WTC11 (cell line): ENCODE results near the gene KHSRP. TPM values are rescaled to one million over a fixed set of nuclear protein-coding genes. Genes with fewer than 3 reads are reported as not detected.
A peak's percentile ranks its signal among the peaks of the same experiment; 100 is the strongest.

Source experiments
- ATAC-seq: fragments of 200-7000 bp; cut with Tn5 transposase; 2 replicates; pipeline ENCODE4 v1.10.0; 2021; ENCODE audit warnings: mild to moderate bottlenecking, moderate library complexity
- CTCF ChIA-PET: fragments of 300-600 bp; sonication (Branson Sonifier 250); formaldehyde crosslinking; loops from one replicate; lab custom pipeline; 2021; ENCODE audit warnings: antibody characterized with exemption; lab: Charles Lee
- POLR2A ChIA-PET: fragments of 350-600 bp; sonication (Branson Sonifier 250); formaldehyde crosslinking; loops from one replicate; lab custom pipeline; 2021; ENCODE audit warnings: antibody characterized with exemption; lab: Charles Lee
- DNase-seq: peaks from one replicate; pipeline ENCODE4 v3.0.0; 2021; ENCODE audit warnings: low spot score
- H3K27ac Mint-ChIP-seq: 2 replicates; pipeline ENCODE4 v1.8.0; 2021; ENCODE audit warnings: mixed read lengths
- H3K27me3 Mint-ChIP-seq: 2 replicates; pipeline ENCODE4 v1.8.0; 2021; ENCODE audit warnings: low read depth, mild to moderate bottlenecking, moderate library complexity, mixed read lengths
- H3K36me3 Mint-ChIP-seq: 2 replicates; pipeline ENCODE4 v1.8.0; 2021; ENCODE audit warnings: mixed read lengths
- H3K4me1 Mint-ChIP-seq: 2 replicates; pipeline ENCODE4 v1.8.0; 2022; ENCODE audit warnings: mixed read lengths
- H3K4me3 Mint-ChIP-seq: 2 replicates; pipeline ENCODE4 v1.8.0; 2021; ENCODE audit warnings: mild to moderate bottlenecking, moderate library complexity, mixed read lengths
- H3K9me3 Mint-ChIP-seq: 2 replicates; pipeline ENCODE4 v1.8.0; 2021; ENCODE audit warnings: mixed read lengths
- CREB1 ChIP-seq: sonication (generic); formaldehyde crosslinking; IDR thresholded peaks from 2 replicates; pipeline ENCODE4 v1.8.0; 2023; ENCODE audit warnings: mild to moderate bottlenecking, missing genetic modification reagents
- ETV6 ChIP-seq: sonication (generic); formaldehyde crosslinking; IDR thresholded peaks from 2 replicates; pipeline ENCODE4 v1.8.1; 2022; ENCODE audit warnings: mild to moderate bottlenecking, missing genetic modification reagents
- FOXK1 ChIP-seq: sonication (generic); formaldehyde crosslinking; IDR thresholded peaks from 2 replicates; pipeline ENCODE4 v1.8.0; 2022; ENCODE audit warnings: mild to moderate bottlenecking, moderate library complexity, missing genetic modification reagents
- FOXP1 ChIP-seq: sonication (generic); formaldehyde crosslinking; IDR thresholded peaks from 2 replicates; pipeline ENCODE4 v1.8.0; 2022; ENCODE audit warnings: missing genetic modification reagents, mild to moderate bottlenecking, moderate library complexity, borderline replicate concordance
- GTF2I ChIP-seq: fragments of 250-450 bp; sonication (Bioruptor Pico); conservative IDR thresholded peaks from 2 replicates; pipeline ENCODE4 v1.4.0; 2021; ENCODE audit warnings: mild to moderate bottlenecking
- IRF1 ChIP-seq: sonication (generic); formaldehyde crosslinking; IDR thresholded peaks from 2 replicates; pipeline ENCODE4 v1.8.0; 2023; ENCODE audit warnings: missing genetic modification reagents
- NFATC4 ChIP-seq: fragments of 250-450 bp; sonication (Bioruptor Pico); IDR thresholded peaks from 2 replicates; pipeline ENCODE4 v1.9.0; 2021; ENCODE audit warnings: mild to moderate bottlenecking
- NR3C1 ChIP-seq: sonication (generic); formaldehyde crosslinking; conservative IDR thresholded peaks from 2 replicates; pipeline ENCODE4 v1.8.1; 2023; ENCODE audit warnings: low read depth, mild to moderate bottlenecking, missing genetic modification reagents
- SMAD3 ChIP-seq: sonication (generic); formaldehyde crosslinking; IDR thresholded peaks from 2 replicates; pipeline ENCODE4 v1.8.0; 2022; ENCODE audit warnings: missing genetic modification reagents, mild to moderate bottlenecking, borderline replicate concordance
- SP1 ChIP-seq: sonication (generic); formaldehyde crosslinking; conservative IDR thresholded peaks from 2 replicates; pipeline ENCODE4 v1.8.1; 2022; ENCODE audit warnings: missing genetic modification reagents
- TCF7 ChIP-seq: sonication (generic); formaldehyde crosslinking; IDR thresholded peaks from 2 replicates; pipeline ENCODE4 v1.8.0; 2022; ENCODE audit warnings: mild to moderate bottlenecking, low read depth, missing genetic modification reagents, moderate library complexity
- ZNF121 ChIP-seq: sonication (generic); formaldehyde crosslinking; IDR thresholded peaks from 2 replicates; pipeline ENCODE4 v1.8.0; 2023; ENCODE audit warnings: missing genetic modification reagents
- ZNF317 ChIP-seq: sonication (generic); formaldehyde crosslinking; IDR thresholded peaks from 2 replicates; pipeline ENCODE4 v1.8.1; 2023; ENCODE audit warnings: low read depth, mild to moderate bottlenecking, moderate library complexity, missing genetic modification reagents, borderline replicate concordance
- ZNF416 ChIP-seq: fragments of 250-450 bp; sonication (Bioruptor Pico); IDR thresholded peaks from 2 replicates; pipeline ENCODE4 v1.9.0; 2021; ENCODE audit warnings: mild to moderate bottlenecking, inconsistent platforms
- total RNA-seq: library from RNA; stranded (reverse); gene quantifications from 3 replicates; pipeline ENCODE4 v1.2.3, GENCODE V29; 2021
- TF ChIP-seq, protein P1 (sequence below): sonication (generic); formaldehyde crosslinking; IDR thresholded peaks from 2 replicates; pipeline ENCODE4 v1.8.0; 2023; ENCODE audit warnings: missing genetic modification reagents, mild to moderate bottlenecking, borderline replicate concordance
- TF ChIP-seq, protein P2 (sequence below): sonication (generic); formaldehyde crosslinking; IDR thresholded peaks from 2 replicates; pipeline ENCODE4 v1.8.0; 2022; ENCODE audit warnings: mild to moderate bottlenecking, missing genetic modification reagents

The KHSRP gene
- total RNA-seq, 1 experiment from 2014 or later = 572 TPM

- TF ChIP-seq GTF2I (CRISPR knock-in tag) (peak; percentile 80; the same call in 1 of the 2 replicates), ZNF317 (CRISPR knock-in tag) (no peak), NFATC4 (no peak), ZNF121 (peak; percentile 100), SMAD3 (CRISPR knock-in tag) (no peak), FOXK1 (peak; percentile 51; the same call in 1 of the 2 replicates)
Observed at GRCh38 chr19:6458695-6459261, 34.2 kb upstream of the KHSRP start (continued).

DNA sequence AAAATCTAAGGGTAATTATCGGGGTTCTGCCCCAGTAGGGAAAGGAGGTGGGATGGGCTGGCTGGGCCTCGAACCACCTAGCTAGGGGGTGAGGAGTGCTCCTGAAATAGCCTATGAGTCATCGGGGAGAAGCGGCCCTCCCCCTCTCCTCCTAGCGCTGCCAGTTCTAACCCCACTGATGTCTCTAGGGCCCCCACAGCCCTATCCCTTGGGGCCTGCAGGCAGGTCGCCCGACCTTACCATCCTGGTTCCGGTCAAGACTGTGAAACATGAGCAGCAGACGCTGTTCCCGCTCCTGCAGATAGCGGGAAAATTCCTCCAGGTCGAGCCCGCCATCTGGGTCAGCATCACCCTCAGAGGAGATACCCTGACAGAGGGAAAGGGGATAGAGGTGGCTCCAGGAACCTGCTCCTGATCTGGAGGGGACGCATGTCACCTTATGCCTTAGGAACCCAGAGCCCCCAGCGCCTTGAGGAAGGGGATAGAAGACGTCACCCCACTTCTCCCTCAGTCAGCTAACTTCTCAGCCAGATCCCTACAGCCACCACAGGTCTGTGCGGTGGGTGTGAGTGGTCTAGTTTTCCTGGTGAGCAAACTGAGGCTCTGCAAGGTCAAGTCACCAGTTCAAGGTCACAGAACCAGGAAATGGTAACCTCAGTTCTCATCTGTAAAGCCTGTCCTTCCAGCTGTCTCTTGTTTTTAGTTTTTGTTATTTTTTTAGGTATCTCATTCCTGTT, 33.5 kb upstream of the KHSRP start:
- H3K4me1 Mint-ChIP-seq = peaks cover 11% of the 10 kb centered on the region
- peak overlapping the region; percentile 89 for H3K4me3 Mint-ChIP-seq
- no peak for TF ChIP-seq FOXP1
- no peak for TF ChIP-seq CREB1
- TF ChIP-seq ETV6 (CRISPR knock-in tag) = no peak
- TF ChIP-seq SP1 = no peak
- H3K27ac Mint-ChIP-seq = no peak overlapping the region
- ChIA-PET CTCF (interaction anchor here (1.9 kb wide), 1 partner anchor 33 kb away, joined by 4 read pairs; the partner anchor contains the start of gene KHSRP), POLR2A (interaction anchor here (1.6 kb wide), 1 partner anchor 18 kb away, joined by 7 read pairs; no protein-coding TSS in a partner anchor)
- H3K9me3 Mint-ChIP-seq = peaks cover 13% of the 10 kb centered on the region
- DNase-seq (no peak), ATAC-seq (no peak)
- H3K36me3 Mint-ChIP-seq = peaks cover 31% of the 10 kb centered on the region
- H3K27me3 Mint-ChIP-seq = peaks cover 12% of the 10 kb centered on the region

DNA sequence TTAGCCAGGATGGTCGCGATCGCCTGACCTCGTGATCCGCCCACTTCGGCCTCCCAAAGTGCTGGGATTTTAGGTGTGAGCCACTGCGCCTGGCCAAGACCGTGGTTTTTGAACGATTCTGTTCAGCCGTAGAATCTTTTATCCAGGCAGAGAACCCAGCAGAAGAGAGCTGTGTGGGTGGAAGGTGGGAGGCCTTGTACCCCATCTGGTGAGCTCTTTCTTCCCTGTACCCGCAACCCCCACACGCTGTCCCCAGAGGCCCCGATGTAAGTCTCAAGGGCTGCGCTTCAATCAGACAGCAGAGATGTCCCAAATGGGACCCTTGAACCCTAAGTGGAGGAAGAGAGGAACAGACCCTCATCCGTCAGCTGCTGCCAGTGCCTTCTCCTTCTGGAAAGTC, 31.3 kb upstream of the KHSRP start:
- Mint-ChIP-seq H3K9me3 (peaks cover 13% of the 10 kb centered on the region), H3K4me3 (no peak overlapping the region), H3K27ac (no peak overlapping the region), H3K27me3 (no peaks in the 10 kb centered on the region), H3K36me3 (peaks cover 40% of the 10 kb centered on the region), H3K4me1 (peaks cover 11% of the 10 kb centered on the region)
- ATAC-seq = no peak
- no peak for DNase-seq
- ChIA-PET POLR2A (interaction anchor here (0.6 kb wide), 1 partner anchor 717 kb away, joined by 3 read pairs; no protein-coding TSS in a partner anchor), CTCF (no interaction called here)
- TF ChIP-seq NR3C1 (CRISPR knock-in tag) (no peak), TCF7 (no peak), IRF1 (CRISPR knock-in tag) (no peak), FOXK1 (no peak), ZNF416 (CRISPR knock-in tag) (no peak)
- TF ChIP-seq, protein P1, sequence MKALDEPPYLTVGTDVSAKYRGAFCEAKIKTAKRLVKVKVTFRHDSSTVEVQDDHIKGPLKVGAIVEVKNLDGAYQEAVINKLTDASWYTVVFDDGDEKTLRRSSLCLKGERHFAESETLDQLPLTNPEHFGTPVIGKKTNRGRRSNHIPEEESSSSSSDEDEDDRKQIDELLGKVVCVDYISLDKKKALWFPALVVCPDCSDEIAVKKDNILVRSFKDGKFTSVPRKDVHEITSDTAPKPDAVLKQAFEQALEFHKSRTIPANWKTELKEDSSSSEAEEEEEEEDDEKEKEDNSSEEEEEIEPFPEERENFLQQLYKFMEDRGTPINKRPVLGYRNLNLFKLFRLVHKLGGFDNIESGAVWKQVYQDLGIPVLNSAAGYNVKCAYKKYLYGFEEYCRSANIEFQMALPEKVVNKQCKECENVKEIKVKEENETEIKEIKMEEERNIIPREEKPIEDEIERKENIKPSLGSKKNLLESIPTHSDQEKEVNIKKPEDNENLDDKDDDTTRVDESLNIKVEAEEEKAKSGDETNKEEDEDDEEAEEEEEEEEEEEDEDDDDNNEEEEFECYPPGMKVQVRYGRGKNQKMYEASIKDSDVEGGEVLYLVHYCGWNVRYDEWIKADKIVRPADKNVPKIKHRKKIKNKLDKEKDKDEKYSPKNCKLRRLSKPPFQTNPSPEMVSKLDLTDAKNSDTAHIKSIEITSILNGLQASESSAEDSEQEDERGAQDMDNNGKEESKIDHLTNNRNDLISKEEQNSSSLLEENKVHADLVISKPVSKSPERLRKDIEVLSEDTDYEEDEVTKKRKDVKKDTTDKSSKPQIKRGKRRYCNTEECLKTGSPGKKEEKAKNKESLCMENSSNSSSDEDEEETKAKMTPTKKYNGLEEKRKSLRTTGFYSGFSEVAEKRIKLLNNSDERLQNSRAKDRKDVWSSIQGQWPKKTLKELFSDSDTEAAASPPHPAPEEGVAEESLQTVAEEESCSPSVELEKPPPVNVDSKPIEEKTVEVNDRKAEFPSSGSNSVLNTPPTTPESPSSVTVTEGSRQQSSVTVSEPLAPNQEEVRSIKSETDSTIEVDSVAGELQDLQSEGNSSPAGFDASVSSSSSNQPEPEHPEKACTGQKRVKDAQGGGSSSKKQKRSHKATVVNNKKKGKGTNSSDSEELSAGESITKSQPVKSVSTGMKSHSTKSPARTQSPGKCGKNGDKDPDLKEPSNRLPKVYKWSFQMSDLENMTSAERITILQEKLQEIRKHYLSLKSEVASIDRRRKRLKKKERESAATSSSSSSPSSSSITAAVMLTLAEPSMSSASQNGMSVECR = no peak
- TF ChIP-seq, protein P2, sequence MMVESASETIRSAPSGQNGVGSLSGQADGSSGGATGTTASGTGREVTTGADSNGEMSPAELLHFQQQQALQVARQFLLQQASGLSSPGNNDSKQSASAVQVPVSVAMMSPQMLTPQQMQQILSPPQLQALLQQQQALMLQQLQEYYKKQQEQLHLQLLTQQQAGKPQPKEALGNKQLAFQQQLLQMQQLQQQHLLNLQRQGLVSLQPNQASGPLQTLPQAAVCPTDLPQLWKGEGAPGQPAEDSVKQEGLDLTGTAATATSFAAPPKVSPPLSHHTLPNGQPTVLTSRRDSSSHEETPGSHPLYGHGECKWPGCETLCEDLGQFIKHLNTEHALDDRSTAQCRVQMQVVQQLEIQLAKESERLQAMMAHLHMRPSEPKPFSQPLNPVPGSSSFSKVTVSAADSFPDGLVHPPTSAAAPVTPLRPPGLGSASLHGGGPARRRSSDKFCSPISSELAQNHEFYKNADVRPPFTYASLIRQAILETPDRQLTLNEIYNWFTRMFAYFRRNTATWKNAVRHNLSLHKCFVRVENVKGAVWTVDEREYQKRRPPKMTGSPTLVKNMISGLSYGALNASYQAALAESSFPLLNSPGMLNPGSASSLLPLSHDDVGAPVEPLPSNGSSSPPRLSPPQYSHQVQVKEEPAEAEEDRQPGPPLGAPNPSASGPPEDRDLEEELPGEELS = no peak
